ENCODE data around the gene STAM2. TPM values are rescaled to one million over a fixed set of nuclear protein-coding genes. Genes with fewer than 3 reads are reported as not detected.

The STAM2 gene
- total and polyA plus RNA-seq, 2 experiments from 2014 or later: 4.5 to 21.0 TPM

GRCh38 chr2:152072011-152072410 is 103.6 kb downstream of the STAM2 start:
- Histone ChIP-seq H3K27me3 (no peaks in the 10 kb centered on the region), H3K4me3 (no peak overlapping the region), H3K27ac (no peak overlapping the region), H3K4me1 (ENCODE audit: low read depth) (no peaks in the 10 kb centered on the region), H3K9me3 (ENCODE audit: low read depth) (no peaks in the 10 kb centered on the region), H3K36me3 (no peaks in the 10 kb centered on the region)
- no peak for TF ChIP-seq CTCF (IDR thresholded peaks at IDR 0.05; ENCODE audit: low read depth, low read length)
- DNase-seq (ENCODE audit: low read depth in 1 of 2, low spot score in 1 of 2): no peak

GRCh38 chr2:152071518-152071917 is 104.0 kb downstream of the STAM2 start:
- Histone ChIP-seq H3K9me3 (ENCODE audit: low read depth) (no peaks in the 10 kb centered on the region), H3K27me3 (no peaks in the 10 kb centered on the region), H3K36me3 (no peaks in the 10 kb centered on the region), H3K27ac (no peak overlapping the region), H3K4me3 (no peak overlapping the region), H3K4me1 (ENCODE audit: low read depth) (no peaks in the 10 kb centered on the region)
- TF ChIP-seq CTCF (IDR thresholded peaks at IDR 0.05; ENCODE audit: low read depth, low read length): no peak
- no peak for DNase-seq (ENCODE audit: low read depth in 1 of 2, low spot score in 1 of 2)

- H3K27me3 ChIP-seq: no peaks in the 10 kb centered on the region
- no peak for DNase-seq (ENCODE audit: low read depth in 1 of 2, low spot score in 1 of 2)
- H3K4me1 ChIP-seq (ENCODE audit: low read depth): no peaks in the 10 kb centered on the region
- no peak overlapping the region for H3K4me3 ChIP-seq
- no peaks in the 10 kb centered on the region for H3K9me3 ChIP-seq (ENCODE audit: low read depth)
- H3K27ac ChIP-seq: no peak overlapping the region
- no peak for TF ChIP-seq CTCF (IDR thresholded peaks at IDR 0.05; ENCODE audit: low read depth, low read length)
- H3K36me3 ChIP-seq: no peaks in the 10 kb centered on the region
These were observed 104.5 kb downstream of the STAM2 start for GRCh38 chr2:152071092-152071491.

- no peak for DNase-seq (ENCODE audit: low read depth in 1 of 2, low spot score in 1 of 2)
- no peaks in the 10 kb centered on the region for H3K27me3 ChIP-seq
- no peaks in the 10 kb centered on the region for H3K9me3 ChIP-seq (ENCODE audit: low read depth)
- TF ChIP-seq CTCF (IDR thresholded peaks at IDR 0.05; ENCODE audit: low read depth, low read length): no peak
- no peak overlapping the region for H3K27ac ChIP-seq
- H3K4me3 ChIP-seq: no peak overlapping the region
- no peaks in the 10 kb centered on the region for H3K4me1 ChIP-seq (ENCODE audit: low read depth)
- H3K36me3 ChIP-seq: no peaks in the 10 kb centered on the region
These were observed 107.3 kb downstream of the STAM2 start for GRCh38 chr2:152068226-152068625.

- no peak overlapping the region for H3K27ac ChIP-seq
- no peaks in the 10 kb centered on the region for H3K4me1 ChIP-seq (ENCODE audit: low read depth)
- no peak overlapping the region for H3K4me3 ChIP-seq
- no peaks in the 10 kb centered on the region for H3K36me3 ChIP-seq
- H3K27me3 ChIP-seq: no peaks in the 10 kb centered on the region
- no peak for TF ChIP-seq CTCF (IDR thresholded peaks at IDR 0.05; ENCODE audit: low read depth, low read length)
- no peaks in the 10 kb centered on the region for H3K9me3 ChIP-seq (ENCODE audit: low read depth)
- DNase-seq (ENCODE audit: low read depth in 1 of 2, low spot score in 1 of 2): no peak
These were observed 107.7 kb downstream of the STAM2 start for GRCh38 chr2:152067823-152068222.

Other genes with a start within 250 kb of the STAM2 start
- 0.09 and 0.25 TPM in 2 replicates for gene CACNB4, start 76.7 kb downstream of the STAM2 start, total RNA-seq
- gene CACNB4, start 76.7 kb downstream of the STAM2 start, polyA plus RNA-seq: 0.18 and 0.59 TPM in 2 replicates
- gene FMNL2, start 159.4 kb upstream of the STAM2 start, total RNA-seq: 8.6 and 11.7 TPM in 2 replicates
- gene FMNL2, start 159.4 kb upstream of the STAM2 start, polyA plus RNA-seq: 5.1 and 6.6 TPM in 2 replicates

All from cardiac muscle cell (in vitro differentiated cells and primary cell).